C4-2B (cell line): Measurements from ENCODE around the gene RNU6-1.

Experiments
- H3K27ac ChIP-seq: fragments of 450-650 bp; 2 replicates; pipeline ENCODE4 v1.5.1; 2017
- ZFX ChIP-seq: fragments of 450-650 bp; IDR thresholded peaks from 2 replicates; pipeline ENCODE4 v1.6.1; 2017
- TF ChIP-seq, protein P1 (sequence below): fragments of 450-650 bp; conservative IDR thresholded peaks from 2 replicates; pipeline ENCODE4 v1.5.1; 2017; ENCODE audit warnings: mild to moderate bottlenecking

The RNU6-1 gene

DNA sequence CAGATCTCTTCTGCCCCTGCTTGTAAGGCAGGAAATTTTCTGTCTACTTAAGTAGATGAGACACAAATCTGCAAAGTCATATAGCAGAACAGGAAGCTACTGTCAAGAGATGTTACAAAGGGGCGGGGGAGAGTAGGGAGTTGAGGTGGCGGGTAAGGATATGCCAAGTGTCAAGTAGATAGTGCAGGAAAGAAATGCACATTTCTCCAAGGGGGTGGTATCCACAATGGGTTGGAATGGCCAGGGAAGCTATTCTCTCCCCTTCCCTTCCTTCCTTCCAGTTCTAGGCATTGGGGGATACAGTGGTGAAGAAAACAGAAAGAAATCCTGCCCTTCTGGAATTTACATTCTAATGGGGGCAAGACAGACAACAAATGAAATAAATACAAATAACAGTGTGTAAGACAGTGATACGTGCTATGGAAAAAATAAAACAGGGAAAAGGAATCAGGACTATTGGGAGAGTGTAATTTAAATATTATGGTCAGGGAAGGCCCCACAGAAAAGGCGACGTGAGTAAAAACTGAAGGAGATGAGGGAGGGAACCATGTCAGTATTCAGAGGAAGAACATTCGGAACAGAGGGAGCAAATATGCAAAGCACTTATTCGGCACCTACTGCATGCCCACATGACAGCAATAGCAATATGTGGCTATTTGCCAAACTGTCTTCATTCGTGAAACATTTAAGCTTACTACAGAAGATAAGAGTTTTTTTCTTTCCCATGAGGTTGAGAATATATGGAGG is 42.8 kb upstream of the RNU6-1 start:
- TF ChIP-seq, protein P1, sequence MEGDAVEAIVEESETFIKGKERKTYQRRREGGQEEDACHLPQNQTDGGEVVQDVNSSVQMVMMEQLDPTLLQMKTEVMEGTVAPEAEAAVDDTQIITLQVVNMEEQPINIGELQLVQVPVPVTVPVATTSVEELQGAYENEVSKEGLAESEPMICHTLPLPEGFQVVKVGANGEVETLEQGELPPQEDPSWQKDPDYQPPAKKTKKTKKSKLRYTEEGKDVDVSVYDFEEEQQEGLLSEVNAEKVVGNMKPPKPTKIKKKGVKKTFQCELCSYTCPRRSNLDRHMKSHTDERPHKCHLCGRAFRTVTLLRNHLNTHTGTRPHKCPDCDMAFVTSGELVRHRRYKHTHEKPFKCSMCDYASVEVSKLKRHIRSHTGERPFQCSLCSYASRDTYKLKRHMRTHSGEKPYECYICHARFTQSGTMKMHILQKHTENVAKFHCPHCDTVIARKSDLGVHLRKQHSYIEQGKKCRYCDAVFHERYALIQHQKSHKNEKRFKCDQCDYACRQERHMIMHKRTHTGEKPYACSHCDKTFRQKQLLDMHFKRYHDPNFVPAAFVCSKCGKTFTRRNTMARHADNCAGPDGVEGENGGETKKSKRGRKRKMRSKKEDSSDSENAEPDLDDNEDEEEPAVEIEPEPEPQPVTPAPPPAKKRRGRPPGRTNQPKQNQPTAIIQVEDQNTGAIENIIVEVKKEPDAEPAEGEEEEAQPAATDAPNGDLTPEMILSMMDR: no peak
- no peak overlapping the region for H3K27ac ChIP-seq

DNA sequence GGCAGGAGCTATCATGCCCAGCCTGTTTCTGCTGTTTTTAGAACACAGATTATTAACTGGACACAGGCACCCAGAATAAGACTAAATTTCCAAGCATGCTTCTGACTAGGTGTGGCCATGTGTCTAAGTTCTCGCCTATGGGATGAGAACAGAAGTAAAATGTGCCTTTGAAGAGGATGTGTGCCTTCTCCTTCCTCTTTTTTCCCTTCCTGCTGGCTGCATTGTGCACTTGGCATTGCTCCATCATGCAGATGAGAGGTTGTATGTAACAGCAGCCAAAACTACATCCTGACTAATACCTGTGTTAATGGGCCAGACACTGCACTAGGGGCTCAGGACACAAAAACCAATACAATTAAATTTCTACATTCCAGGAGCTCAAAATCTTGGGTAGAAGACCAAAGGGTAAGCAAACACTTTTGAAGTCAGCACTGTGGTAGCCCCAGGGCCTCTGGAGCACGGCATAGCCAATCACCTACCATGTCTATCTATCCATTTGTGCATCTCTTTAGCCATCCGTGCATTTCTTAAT is 40.9 kb upstream of the RNU6-1 start:
- no peak overlapping the region; the same call in 1 of the 2 replicates for H3K27ac ChIP-seq
- TF ChIP-seq, protein P1: no peak
- no peak for TF ChIP-seq ZFX

DNA sequence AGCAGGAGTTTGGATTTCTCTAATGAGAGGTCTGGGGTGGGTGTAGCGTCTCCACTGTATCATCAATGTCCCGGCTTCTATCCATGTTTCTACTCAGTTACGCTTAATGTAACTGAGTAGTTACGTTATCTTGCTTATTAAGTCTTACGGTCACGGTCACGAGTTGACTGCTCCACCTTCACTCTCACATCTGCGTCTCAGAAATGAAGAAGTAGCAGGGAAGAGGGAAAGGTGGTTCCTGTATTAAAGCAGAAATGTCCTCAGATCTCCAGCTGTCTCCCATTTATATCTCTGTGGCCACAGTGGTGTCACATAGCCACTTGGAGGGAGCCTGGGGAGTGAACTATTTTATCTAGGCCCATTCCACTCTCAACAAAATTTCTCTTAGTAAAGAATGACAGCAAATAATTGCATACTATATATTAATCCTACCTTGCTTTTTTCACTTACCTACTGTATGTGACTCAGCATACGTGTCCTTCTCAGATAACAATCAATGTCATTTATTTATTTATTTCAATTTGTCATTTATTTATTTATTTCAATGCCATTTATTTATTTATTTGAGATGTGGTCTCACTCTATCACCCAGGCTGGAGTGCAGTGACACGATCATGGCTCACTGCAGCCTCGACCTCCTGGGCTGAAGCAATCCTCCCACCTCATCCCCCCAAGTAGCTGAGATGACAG is 39.7 kb upstream of the RNU6-1 start:
- H3K27ac ChIP-seq: no peak overlapping the region
- no peak for TF ChIP-seq ZFX
- TF ChIP-seq, protein P1: no peak

DNA sequence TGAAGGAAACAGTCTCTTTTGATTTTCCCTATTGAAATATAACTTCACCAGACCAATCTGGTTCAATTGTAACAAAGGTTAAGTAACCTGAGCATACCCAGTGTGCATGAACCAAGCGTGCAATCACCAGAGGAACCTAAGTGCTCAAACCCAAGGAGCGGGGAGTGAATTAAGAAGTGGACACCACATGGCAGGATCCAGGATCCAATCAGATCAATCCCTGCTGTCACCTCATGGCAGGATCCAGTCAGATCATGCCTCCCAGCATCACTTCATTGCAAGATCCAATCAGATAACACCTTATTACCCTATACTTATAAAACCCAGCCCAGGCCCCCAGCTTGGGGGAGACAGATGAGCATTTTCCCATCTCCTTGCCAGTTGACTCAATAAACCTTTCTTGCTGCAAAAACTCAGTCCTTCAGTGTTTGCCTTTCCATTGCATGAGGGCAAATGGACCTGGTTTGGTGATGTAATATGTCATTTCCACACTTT is 38.9 kb upstream of the RNU6-1 start:
- no peak for TF ChIP-seq ZFX
- TF ChIP-seq, protein P1: no peak
- H3K27ac ChIP-seq: no peak overlapping the region

DNA sequence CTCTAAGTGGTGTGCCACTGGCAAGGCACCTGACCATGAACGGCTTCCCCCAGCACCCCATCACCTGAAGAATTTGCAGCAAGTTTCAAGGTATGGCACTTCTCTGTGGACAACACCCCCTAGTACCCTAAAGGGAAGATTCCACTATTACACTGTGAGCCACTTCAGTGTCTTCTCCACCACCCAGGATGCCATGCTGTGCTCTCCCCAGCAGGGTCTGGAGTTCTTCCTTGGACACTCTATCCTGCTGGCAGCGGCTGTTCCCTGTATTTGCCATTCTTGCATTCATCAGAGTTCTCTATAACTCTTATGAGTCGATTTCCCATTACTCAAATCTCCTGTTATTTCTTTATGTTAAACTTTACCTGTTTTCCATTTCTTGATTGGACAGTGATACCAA is 33.9 kb upstream of the RNU6-1 start:
- no peak overlapping the region for H3K27ac ChIP-seq
- TF ChIP-seq ZFX: no peak
- TF ChIP-seq, protein P1: no peak

DNA sequence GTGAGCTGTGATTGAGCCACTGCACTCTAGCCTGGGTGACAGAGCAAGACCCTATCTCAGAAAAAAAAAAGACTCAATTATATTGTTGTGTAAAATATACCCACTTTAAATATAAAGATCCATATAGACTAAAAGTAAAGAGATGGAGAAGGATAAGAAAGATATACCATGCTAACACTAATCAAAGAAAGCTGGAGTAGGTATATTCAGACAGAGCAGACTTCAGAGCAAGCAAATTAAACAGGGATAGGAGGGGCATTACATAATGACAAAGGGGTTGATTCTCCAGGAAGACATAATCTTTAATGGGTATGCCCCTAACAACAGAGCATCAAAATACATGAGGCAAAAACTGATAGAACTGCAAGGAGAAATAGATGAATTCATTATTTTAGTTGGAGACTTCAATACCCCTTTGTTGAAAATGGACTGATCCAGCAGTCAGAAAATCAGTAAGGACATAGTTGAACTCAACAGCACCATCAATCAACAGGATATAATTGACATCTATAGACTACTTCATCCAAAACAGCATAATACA is 31.1 kb upstream of the RNU6-1 start:
- H3K27ac ChIP-seq: no peak overlapping the region
- TF ChIP-seq, protein P1: no peak
- no peak for TF ChIP-seq ZFX

DNA sequence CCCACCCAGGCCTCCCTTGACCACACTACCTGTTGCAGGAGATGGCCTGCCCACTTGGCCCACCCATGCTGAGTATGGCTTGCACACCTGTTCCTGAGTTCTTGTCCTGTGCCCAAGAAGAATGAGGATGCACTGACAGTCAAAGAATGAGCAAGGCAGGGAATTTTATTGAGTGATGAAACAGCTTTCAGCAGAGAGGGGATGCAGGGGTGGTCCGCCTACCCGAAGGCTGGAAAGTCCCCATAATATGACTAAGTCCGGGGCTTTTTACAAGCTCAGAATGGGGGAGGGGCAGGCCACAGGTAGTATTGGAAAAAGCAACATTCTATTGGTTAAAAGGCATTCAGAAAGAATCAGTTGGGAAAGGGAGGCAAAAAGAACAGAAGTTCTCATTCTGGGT is 29.9 kb upstream of the RNU6-1 start:
- TF ChIP-seq, protein P1: no peak
- TF ChIP-seq ZFX: no peak
- no peak overlapping the region for H3K27ac ChIP-seq
